ENCODE measurements around the gene CDV3.
A peak's percentile ranks its signal among the peaks of the same experiment; 100 is the strongest.

CDV3 gene

DNA sequence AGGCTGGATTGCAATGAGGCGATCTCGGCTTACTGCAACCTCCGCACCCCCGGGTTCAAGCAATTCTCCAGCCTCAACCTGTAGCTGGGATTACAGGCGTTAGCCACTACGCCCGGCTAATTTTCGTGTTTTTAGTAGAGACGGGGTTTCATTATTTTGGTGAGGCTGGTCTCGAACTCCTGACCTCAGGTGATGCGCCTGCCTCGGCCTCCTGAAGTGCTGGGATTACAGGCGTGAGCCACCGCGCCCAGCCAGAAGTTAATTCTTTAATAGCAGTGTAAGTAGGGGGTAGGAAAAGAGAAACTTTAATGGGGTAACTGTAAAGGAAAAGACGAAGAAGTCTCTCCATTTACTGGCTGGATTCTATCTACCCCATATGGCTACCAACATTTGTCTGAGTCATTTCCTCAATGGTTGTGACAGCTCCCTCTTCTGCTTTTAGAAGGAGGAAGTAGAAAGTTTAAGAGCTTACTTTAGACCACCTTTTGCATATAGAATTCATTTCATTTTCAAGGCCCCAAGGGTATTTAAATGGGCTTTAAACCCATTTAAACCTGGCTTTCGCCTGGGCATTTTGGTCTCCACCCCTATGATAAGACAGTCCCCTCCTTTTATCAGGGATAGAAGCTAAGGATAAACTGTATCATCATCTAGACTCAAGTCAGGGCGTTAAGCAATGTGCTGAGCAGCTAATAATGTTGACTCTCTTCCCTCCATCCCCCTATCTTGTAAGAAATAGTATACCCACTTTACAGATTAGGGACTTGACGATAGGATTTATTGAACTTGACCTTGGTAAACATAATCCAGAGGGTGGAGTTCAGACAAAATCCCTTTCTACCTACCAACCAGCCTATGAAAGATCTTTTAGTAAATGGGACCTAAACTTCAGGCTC lies 1.1 kb upstream of the CDV3 start:
- Histone ChIP-seq H2BK120ac (ENCODE audit: low read depth, low read length) (no peak overlapping the region), H2AK5ac (ENCODE audit: low read depth, low read length) (no peak overlapping the region), H3K23ac (ENCODE audit: low read depth, low read length, poor library complexity) (no peak overlapping the region), H2BK15ac (ENCODE audit: low read length) (no peak overlapping the region), H3K36me3 (replicated peaks in 1 of 2; ENCODE audit: control insufficient read depth in 2 of 2, insufficient read depth in 2 of 2, low read length in 2 of 2) (peaks cover 3 to 24% of the 10 kb centered on the region in 2 donors), H3K14ac (ENCODE audit: low read length) (no peak overlapping the region), H3K4me2 (ENCODE audit: insufficient read depth, low read length, poor library complexity, severe bottlenecking) (peak overlapping the region; percentile 34), H4K8ac (ENCODE audit: low read depth, low read length) (no peak overlapping the region), H3K27me3 (ENCODE audit: control insufficient read depth in 3 of 3, insufficient read depth in 3 of 3, low read depth in 1 of 3, low read length in 3 of 3) (no peaks in the 10 kb centered on the region), H3K4me3 (ENCODE audit: low read length in 2 of 2) (peak overlapping the region in 1 of 2 donors; percentile 52), H2BK5ac (ENCODE audit: low read length) (no peak overlapping the region), H3K9me3 (replicated peaks in 1 of 2; ENCODE audit: control insufficient read depth in 2 of 2, insufficient read depth in 1 of 2, low read depth in 1 of 2, low read length in 2 of 2) (no peaks in the 10 kb centered on the region), H3K27ac (replicated peaks; ENCODE audit: low read length) (peak overlapping the region; percentile 64), H2AFZ (ENCODE audit: low read length) (peak overlapping the region; percentile 92), H3K18ac (ENCODE audit: low read length) (no peak overlapping the region), H3K79me1 (ENCODE audit: low read depth, low read length) (peaks cover 1% of the 10 kb centered on the region), H4K91ac (ENCODE audit: low read depth, low read length, poor library complexity) (no peak overlapping the region), H3K4ac (ENCODE audit: low read length) (no peak overlapping the region), H3K4me1 (ENCODE audit: control insufficient read depth in 2 of 2, insufficient read depth in 1 of 2, low read depth in 1 of 2, low read length in 2 of 2) (peaks cover 13 to 19% of the 10 kb centered on the region in 2 donors), H2BK12ac (ENCODE audit: low read length) (no peak overlapping the region), H3K9ac (ENCODE audit: low read depth, low read length, poor library complexity) (no peak overlapping the region)
- no peak for DNase-seq (ENCODE audit: low spot score)
- no CpG with 5 or more reads among the region's 19 CpGs for WGBS, 2 donors (ENCODE audit: extremely low coverage in 2 of 2, insufficient read length in 2 of 2, insufficient replicate concordance in 1 of 2)

GRCh38 chr3:133573054-133573628 lies 345 bp upstream of the CDV3 start:
- no peak overlapping the region for H2AK5ac ChIP-seq (ENCODE audit: low read depth, low read length)
- DNase-seq (ENCODE audit: low spot score) = peak; percentile 100

GRCh38 chr3:133574260-133574881 lies 885 bp downstream of the CDV3 start:
- Histone ChIP-seq H2AFZ (ENCODE audit: low read length) (peak overlapping the region; percentile 97), H2AK5ac (ENCODE audit: low read depth, low read length) (peak overlapping the region; percentile 8), H2BK15ac (ENCODE audit: low read length) (no peak overlapping the region), H3K79me1 (ENCODE audit: low read depth, low read length) (peaks cover 1% of the 10 kb centered on the region), H3K4me3 (ENCODE audit: low read length in 2 of 2) (peak overlapping the region; percentile 62 to 98), H3K27ac (replicated peaks; ENCODE audit: low read length) (peak overlapping the region; percentile 96), H3K18ac (ENCODE audit: low read length) (peak overlapping the region; percentile 91), H4K8ac (ENCODE audit: low read depth, low read length) (no peak overlapping the region), H2BK5ac (ENCODE audit: low read length) (peak overlapping the region; percentile 96), H3K14ac (ENCODE audit: low read length) (no peak overlapping the region), H2BK120ac (ENCODE audit: low read depth, low read length) (no peak overlapping the region), H3K4me2 (ENCODE audit: insufficient read depth, low read length, poor library complexity, severe bottlenecking) (peak overlapping the region; percentile 72), H4K91ac (ENCODE audit: low read depth, low read length, poor library complexity) (no peak overlapping the region), H3K4me1 (ENCODE audit: control insufficient read depth in 2 of 2, insufficient read depth in 1 of 2, low read depth in 1 of 2, low read length in 2 of 2) (peaks cover 4 to 13% of the 10 kb centered on the region in 2 donors), H2BK12ac (ENCODE audit: low read length) (no peak overlapping the region), H3K9ac (ENCODE audit: low read depth, low read length, poor library complexity) (peak overlapping the region; percentile 64), H3K23ac (ENCODE audit: low read depth, low read length, poor library complexity) (peak overlapping the region; percentile 44), H3K27me3 (ENCODE audit: control insufficient read depth in 3 of 3, insufficient read depth in 3 of 3, low read depth in 1 of 3, low read length in 3 of 3) (no peaks in the 10 kb centered on the region), H3K36me3 (replicated peaks in 1 of 2; ENCODE audit: control insufficient read depth in 2 of 2, insufficient read depth in 2 of 2, low read length in 2 of 2) (peaks cover 11 to 43% of the 10 kb centered on the region in 2 donors), H3K9me3 (replicated peaks in 1 of 2; ENCODE audit: control insufficient read depth in 2 of 2, insufficient read depth in 1 of 2, low read depth in 1 of 2, low read length in 2 of 2) (no peaks in the 10 kb centered on the region), H3K4ac (ENCODE audit: low read length) (no peak overlapping the region)
- DNase-seq (ENCODE audit: low spot score) = peak; percentile 61
- WGBS, 2 donors (ENCODE audit: extremely low coverage in 2 of 2, insufficient read length in 2 of 2, insufficient replicate concordance in 1 of 2) = no CpG with 5 or more reads among the region's 54 CpGs

More at GRCh38 chr3:133573054-133573628, 345 bp upstream of the CDV3 start:
- H2BK12ac ChIP-seq (ENCODE audit: low read length) = no peak overlapping the region
- no peak overlapping the region for H2BK15ac ChIP-seq (ENCODE audit: low read length)
- H2BK120ac ChIP-seq (ENCODE audit: low read depth, low read length) = no peak overlapping the region
- peak overlapping the region; percentile 97 for H2AFZ ChIP-seq (ENCODE audit: low read length)
- H3K4me1 ChIP-seq (ENCODE audit: control insufficient read depth in 2 of 2, insufficient read depth in 1 of 2, low read depth in 1 of 2, low read length in 2 of 2) = peaks cover 9 to 16% of the 10 kb centered on the region in 2 donors
- no peaks in the 10 kb centered on the region for H3K9me3 ChIP-seq (replicated peaks in 1 of 2; ENCODE audit: control insufficient read depth in 2 of 2, insufficient read depth in 1 of 2, low read depth in 1 of 2, low read length in 2 of 2)
- peaks cover 1% of the 10 kb centered on the region for H3K79me1 ChIP-seq (ENCODE audit: low read depth, low read length)
- H3K9ac ChIP-seq (ENCODE audit: low read depth, low read length, poor library complexity) = no peak overlapping the region
- no peak overlapping the region for H4K91ac ChIP-seq (ENCODE audit: low read depth, low read length, poor library complexity)
- no peak overlapping the region for H2BK5ac ChIP-seq (ENCODE audit: low read length)
- WGBS, 2 donors (ENCODE audit: extremely low coverage in 2 of 2, insufficient read length in 2 of 2, insufficient replicate concordance in 1 of 2) = no CpG with 5 or more reads among the region's 33 CpGs
- H3K36me3 ChIP-seq (replicated peaks in 1 of 2; ENCODE audit: control insufficient read depth in 2 of 2, insufficient read depth in 2 of 2, low read length in 2 of 2) = peaks cover 5 to 31% of the 10 kb centered on the region in 2 donors
- H3K27me3 ChIP-seq (ENCODE audit: control insufficient read depth in 3 of 3, insufficient read depth in 3 of 3, low read depth in 1 of 3, low read length in 3 of 3) = no peaks in the 10 kb centered on the region
- H3K18ac ChIP-seq (ENCODE audit: low read length) = no peak overlapping the region
- H3K4ac ChIP-seq (ENCODE audit: low read length) = no peak overlapping the region
- peak overlapping the region; percentile 72 for H3K4me2 ChIP-seq (ENCODE audit: insufficient read depth, low read length, poor library complexity, severe bottlenecking)
- peak overlapping the region in 1 of 2 donors; percentile 62 for H3K4me3 ChIP-seq (ENCODE audit: low read length in 2 of 2)
- no peak overlapping the region for H3K14ac ChIP-seq (ENCODE audit: low read length)
- H3K23ac ChIP-seq (ENCODE audit: low read depth, low read length, poor library complexity) = peak overlapping the region; percentile 81
- peak overlapping the region; percentile 96 for H3K27ac ChIP-seq (replicated peaks; ENCODE audit: low read length)
- H4K8ac ChIP-seq (ENCODE audit: low read depth, low read length) = no peak overlapping the region

DNA sequence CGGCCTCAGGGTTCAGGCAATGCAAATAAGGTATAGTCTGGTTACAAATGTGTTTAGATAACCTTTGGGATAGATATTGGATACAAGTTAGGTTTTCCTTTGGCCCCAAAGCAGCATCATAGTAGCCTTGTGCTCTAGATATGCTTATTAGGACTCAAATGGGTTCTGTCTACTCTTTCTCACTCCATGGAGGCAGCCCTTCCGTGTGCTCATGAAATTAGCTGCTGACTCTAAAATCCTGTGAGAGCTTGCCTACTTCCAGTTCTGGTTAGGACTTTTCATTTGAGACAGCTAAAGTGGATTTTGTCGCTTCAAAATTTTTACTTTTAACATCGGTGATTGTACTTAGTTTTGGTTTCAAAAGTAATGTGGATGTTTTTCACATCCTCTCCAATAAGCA lies 1.6 kb downstream of the CDV3 start:
- Histone ChIP-seq H3K36me3 (replicated peaks in 1 of 2; ENCODE audit: control insufficient read depth in 2 of 2, insufficient read depth in 2 of 2, low read length in 2 of 2) (peaks cover 13 to 48% of the 10 kb centered on the region in 2 donors), H2BK12ac (ENCODE audit: low read length) (no peak overlapping the region), H3K14ac (ENCODE audit: low read length) (no peak overlapping the region), H3K4me2 (ENCODE audit: insufficient read depth, low read length, poor library complexity, severe bottlenecking) (peak overlapping the region; percentile 72), H3K4me3 (ENCODE audit: low read length in 2 of 2) (peak overlapping the region; percentile 62 to 98), H2BK15ac (ENCODE audit: low read length) (no peak overlapping the region), H2BK5ac (ENCODE audit: low read length) (no peak overlapping the region), H3K4ac (ENCODE audit: low read length) (no peak overlapping the region), H3K18ac (ENCODE audit: low read length) (no peak overlapping the region), H3K23ac (ENCODE audit: low read depth, low read length, poor library complexity) (no peak overlapping the region), H3K9ac (ENCODE audit: low read depth, low read length, poor library complexity) (no peak overlapping the region), H2AK5ac (ENCODE audit: low read depth, low read length) (no peak overlapping the region), H3K27ac (replicated peaks; ENCODE audit: low read length) (no peak overlapping the region), H3K9me3 (replicated peaks in 1 of 2; ENCODE audit: control insufficient read depth in 2 of 2, insufficient read depth in 1 of 2, low read depth in 1 of 2, low read length in 2 of 2) (no peaks in the 10 kb centered on the region), H2BK120ac (ENCODE audit: low read depth, low read length) (no peak overlapping the region), H2AFZ (ENCODE audit: low read length) (no peak overlapping the region), H4K91ac (ENCODE audit: low read depth, low read length, poor library complexity) (no peak overlapping the region), H4K8ac (ENCODE audit: low read depth, low read length) (no peak overlapping the region), H3K27me3 (ENCODE audit: control insufficient read depth in 3 of 3, insufficient read depth in 3 of 3, low read depth in 1 of 3, low read length in 3 of 3) (no peaks in the 10 kb centered on the region), H3K4me1 (ENCODE audit: control insufficient read depth in 2 of 2, insufficient read depth in 1 of 2, low read depth in 1 of 2, low read length in 2 of 2) (peaks cover 4 to 13% of the 10 kb centered on the region in 2 donors), H3K79me1 (ENCODE audit: low read depth, low read length) (peaks cover 1% of the 10 kb centered on the region)
- no peak for DNase-seq (ENCODE audit: low spot score)
- no CpG with 5 or more reads among the region's 4 CpGs for WGBS, 2 donors (ENCODE audit: extremely low coverage in 2 of 2, insufficient read length in 2 of 2, insufficient replicate concordance in 1 of 2)
